Calu3 (cell line): Measurements from ENCODE around the gene NLK. TPM values are rescaled to one million over a fixed set of nuclear protein-coding genes. Genes with fewer than 3 reads are reported as not detected.

Experiments used
- Bru-seq: library from RNA; stranded (reverse); fragments of 400-500 nt; gene quantifications from one replicate; lab custom pipeline; 2021; lab: Mats Ljungman, UMichigan
- BruChase-seq, 2 experiments: library from RNA; stranded (reverse); fragments of 400-500 nt; gene quantifications; one replicate each; lab custom pipeline; 2021; lab: Mats Ljungman, UMichigan
- BruUV-seq: library from RNA; stranded (reverse); fragments of 400-500 nt; replicated peaks from 2 replicates; lab custom pipeline; 2021; lab: Mats Ljungman, UMichigan
- CTCF ChIA-PET: fragments of 300-600 bp; sonication (Branson Sonifier 250); formaldehyde crosslinking; loops from one replicate; lab custom pipeline; 2022; ENCODE audit warnings: antibody characterized with exemption; lab: Charles Lee
- DNase-seq: peaks from one replicate; pipeline ENCODE4 v3.0.0; 2022
- H3K27ac Mint-ChIP-seq: one replicate; pipeline ENCODE4 v1.8.0; 2022; ENCODE audit warnings: mixed read lengths; ENCODE audit not compliant: unreplicated experiment
- H3K27me3 Mint-ChIP-seq: one replicate; pipeline ENCODE4 v1.8.0; 2022; ENCODE audit warnings: mixed read lengths; ENCODE audit not compliant: unreplicated experiment
- H3K36me3 Mint-ChIP-seq: one replicate; pipeline ENCODE4 v1.8.0; 2022; ENCODE audit warnings: mild to moderate bottlenecking, moderate library complexity, mixed read lengths; ENCODE audit not compliant: insufficient read depth, unreplicated experiment
- H3K4me1 Mint-ChIP-seq: one replicate; pipeline ENCODE4 v1.8.0; 2022; ENCODE audit warnings: mild to moderate bottlenecking, low read depth, mixed read lengths; ENCODE audit not compliant: unreplicated experiment
- H3K4me3 Mint-ChIP-seq: one replicate; pipeline ENCODE4 v1.8.0; 2022; ENCODE audit warnings: mild to moderate bottlenecking, low read depth, moderate library complexity, mixed read lengths; ENCODE audit not compliant: unreplicated experiment
- H3K9me3 Mint-ChIP-seq: one replicate; pipeline ENCODE4 v1.8.0; 2022; ENCODE audit warnings: low read depth, mixed read lengths; ENCODE audit not compliant: unreplicated experiment
- CTCF ChIP-seq: fragments of 200-600 bp; IDR thresholded peaks from one replicate; pipeline ENCODE4 v1.8.0; 2022; ENCODE audit warnings: antibody characterized with exemption; ENCODE audit not compliant: unreplicated experiment
- intact Hi-C: fragments of 100-400 bp; cut with micrococcal nuclease; formaldehyde crosslinking; loops from one replicate; pipeline ENCODE4 v1.10.0; 2022; ENCODE audit not compliant: unreplicated experiment
- long read RNA-seq: library from polyadenylated mRNA; stranded (forward); transcript quantifications from one replicate; pipeline ENCODE4 v2.0.0, GENCODE V29; 2022
- total RNA-seq: library from RNA; stranded (reverse); gene quantifications from 2 replicates; pipeline ENCODE4 v1.2.3, GENCODE V29; 2022

Gene NLK
- total RNA-seq (20.4 and 22.0 TPM in 2 replicates), Bru-seq, nascent RNA (percentile 84 among the genes with signal in this experiment), BruChase-seq, experiment 1, labeled RNA remaining after a 6-hour chase (percentile 70 among the genes with signal in this experiment), BruChase-seq, experiment 2, labeled RNA remaining after a 2-hour chase (percentile 69 among the genes with signal in this experiment)
- long read RNA-seq, partial matches to known transcripts = 3 of 6 reads
- long read RNA-seq, other reads (novel, unspliced or antisense) = 2 of 6 reads

GRCh38 chr17:28042657-28042720 lies at the start of gene NLK:
TSS of gene NLK (plus strand) at chr17:28042677. CDS start at chr17:28042874, 197 bp downstream.
- no peaks in the 10 kb centered on the region for H3K9me3 Mint-ChIP-seq
- no peak for DNase-seq
- intact Hi-C loops = loop anchor here (5.0 kb wide), 1 partner anchor 50 kb away; no protein-coding TSS in a partner anchor
- H3K27ac Mint-ChIP-seq = peak within 1 kb of the TSS; percentile 98
- no peak for TF ChIP-seq CTCF
- peaks cover 26% of the 10 kb centered on the region for H3K4me1 Mint-ChIP-seq
- peaks cover 13% of the 10 kb centered on the region for H3K27me3 Mint-ChIP-seq
- no TSS peak for BruUV-seq
- CTCF ChIA-PET = no interaction called here
- H3K4me3 Mint-ChIP-seq = peak within 1 kb of the TSS; percentile 93
- H3K36me3 Mint-ChIP-seq = peaks cover 25% of the 10 kb centered on the region

GRCh38 chr17:27993161-27993695 lies 49.2 kb upstream of the NLK start:
- BruUV-seq = no TSS peak
- intact Hi-C loops = loop anchor here (5.0 kb wide), 1 partner anchor 49 kb away; the partner anchor contains the start of gene NLK
- peaks cover 9% of the 10 kb centered on the region for H3K4me1 Mint-ChIP-seq

GRCh38 chr17:27993723-27994310 lies 48.7 kb upstream of the NLK start:
- BruUV-seq = no TSS peak
- H3K9me3 Mint-ChIP-seq = no peaks in the 10 kb centered on the region
- H3K36me3 Mint-ChIP-seq = no peaks in the 10 kb centered on the region
- no peak overlapping the region for H3K27ac Mint-ChIP-seq
- intact Hi-C loops = loop anchor here (5.0 kb wide), 1 partner anchor 48 kb away; the partner anchor contains the start of gene NLK
- CTCF ChIA-PET = no interaction called here
- peaks cover 11% of the 10 kb centered on the region for H3K27me3 Mint-ChIP-seq
- no peak for TF ChIP-seq CTCF
- peaks cover 9% of the 10 kb centered on the region for H3K4me1 Mint-ChIP-seq
- no peak overlapping the region for H3K4me3 Mint-ChIP-seq
- no peak for DNase-seq

More at GRCh38 chr17:27993161-27993695, 49.2 kb upstream of the NLK start:
- no peak for DNase-seq
- H3K36me3 Mint-ChIP-seq = no peaks in the 10 kb centered on the region
- peaks cover 5% of the 10 kb centered on the region for H3K27me3 Mint-ChIP-seq
- no peak for TF ChIP-seq CTCF
- no peak overlapping the region for H3K27ac Mint-ChIP-seq
- CTCF ChIA-PET = no interaction called here
- H3K4me3 Mint-ChIP-seq = no peak overlapping the region
- H3K9me3 Mint-ChIP-seq = no peaks in the 10 kb centered on the region

GRCh38 chr17:27994586-27994985 lies 47.9 kb upstream of the NLK start:
- intact Hi-C loops = loop anchor here (5.0 kb wide), 1 partner anchor 48 kb away; the partner anchor contains the start of gene NLK
- CTCF ChIA-PET = no interaction called here
- no peak overlapping the region for H3K27ac Mint-ChIP-seq
- H3K27me3 Mint-ChIP-seq = peaks cover 17% of the 10 kb centered on the region
- DNase-seq = no peak
- H3K4me1 Mint-ChIP-seq = peaks cover 9% of the 10 kb centered on the region
- no peaks in the 10 kb centered on the region for H3K36me3 Mint-ChIP-seq
- TF ChIP-seq CTCF = no peak
- H3K4me3 Mint-ChIP-seq = no peak overlapping the region
- no peaks in the 10 kb centered on the region for H3K9me3 Mint-ChIP-seq
- BruUV-seq = no TSS peak
